HCT116 (cell line): Measurements from ENCODE around the gene TRAK1.

Source experiments
- POLR2A ChIP-seq: IDR thresholded peaks from 2 replicates; pipeline ENCODE4 v1.7.0; 2011; ENCODE audit warnings: borderline replicate concordance; ENCODE audit not compliant: insufficient read depth, insufficient read length; ENCODE audit errors: extremely low read depth
- TF ChIP-seq, protein P1 (sequence below), 3 experiments: fragments of 200-600 bp in 1 of 3; sonication (generic) in 1 of 3; IDR thresholded peaks in 2 of 3; conservative IDR thresholded peaks in 1 of 3; 2 replicates each; pipeline ENCODE4 v1.5.1; 2012 to 2017; ENCODE audit warnings: low read depth in 2 of 3, low read length in 2 of 3, antibody characterized with exemption in 1 of 3, borderline replicate concordance in 1 of 3, control low read depth in 1 of 3, mild to moderate bottlenecking in 1 of 3, mixed read lengths in 1 of 3, mixed run types in 1 of 3, moderate library complexity in 1 of 3; ENCODE audit not compliant: insufficient read depth in 1 of 3

DNA sequence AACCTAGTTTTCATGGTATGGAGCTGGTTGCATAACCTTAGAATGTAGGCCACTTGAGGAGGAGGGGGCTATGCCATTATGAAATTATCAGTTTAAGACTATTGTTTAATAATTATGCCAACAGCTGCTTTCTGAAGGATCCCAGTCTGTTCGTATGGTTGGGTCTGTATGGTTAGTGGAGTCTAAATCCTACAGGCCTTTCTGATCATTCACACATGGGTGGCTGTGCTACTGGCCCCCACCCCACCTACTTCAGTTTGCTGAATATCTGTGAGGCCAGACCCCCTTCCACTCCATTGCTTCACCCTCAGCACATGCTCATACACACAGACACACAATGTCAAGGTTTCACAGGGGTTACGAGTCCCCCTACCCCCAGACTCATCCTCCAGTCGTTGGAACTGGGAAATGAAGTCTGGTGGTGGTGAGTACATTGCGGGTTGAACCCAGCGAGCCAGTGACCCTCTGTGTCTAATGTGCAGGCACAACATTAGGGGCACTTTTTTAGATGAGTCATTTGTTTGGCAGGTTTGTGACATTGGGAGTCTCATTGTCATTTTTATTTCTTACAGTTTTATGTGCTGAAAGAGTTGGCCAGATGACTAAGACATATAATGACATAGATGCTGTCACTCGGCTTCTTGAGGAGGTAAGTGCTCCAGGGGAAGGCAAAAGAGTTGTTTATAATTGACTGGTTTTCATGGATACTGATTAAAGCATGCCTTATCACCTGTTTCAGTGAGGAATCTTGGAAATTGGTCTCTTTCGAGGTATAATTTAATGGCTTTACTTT is 85.3 kb downstream of the TRAK1 start:
- TF ChIP-seq, protein P1, sequence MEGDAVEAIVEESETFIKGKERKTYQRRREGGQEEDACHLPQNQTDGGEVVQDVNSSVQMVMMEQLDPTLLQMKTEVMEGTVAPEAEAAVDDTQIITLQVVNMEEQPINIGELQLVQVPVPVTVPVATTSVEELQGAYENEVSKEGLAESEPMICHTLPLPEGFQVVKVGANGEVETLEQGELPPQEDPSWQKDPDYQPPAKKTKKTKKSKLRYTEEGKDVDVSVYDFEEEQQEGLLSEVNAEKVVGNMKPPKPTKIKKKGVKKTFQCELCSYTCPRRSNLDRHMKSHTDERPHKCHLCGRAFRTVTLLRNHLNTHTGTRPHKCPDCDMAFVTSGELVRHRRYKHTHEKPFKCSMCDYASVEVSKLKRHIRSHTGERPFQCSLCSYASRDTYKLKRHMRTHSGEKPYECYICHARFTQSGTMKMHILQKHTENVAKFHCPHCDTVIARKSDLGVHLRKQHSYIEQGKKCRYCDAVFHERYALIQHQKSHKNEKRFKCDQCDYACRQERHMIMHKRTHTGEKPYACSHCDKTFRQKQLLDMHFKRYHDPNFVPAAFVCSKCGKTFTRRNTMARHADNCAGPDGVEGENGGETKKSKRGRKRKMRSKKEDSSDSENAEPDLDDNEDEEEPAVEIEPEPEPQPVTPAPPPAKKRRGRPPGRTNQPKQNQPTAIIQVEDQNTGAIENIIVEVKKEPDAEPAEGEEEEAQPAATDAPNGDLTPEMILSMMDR (IDR thresholded peaks at IDR 0.05 in 2 of 3, conservative IDR thresholded peaks at IDR 0.05 in 1 of 3; ENCODE audit: borderline replicate concordance in 1 of 3, insufficient read depth in 1 of 3, low read depth in 2 of 3, low read length in 2 of 3), result no peak
- no peak for TF ChIP-seq POLR2A
